HG02678 (cell line): ENCODE data around the gene MAML2.

Source experiments
- ATAC-seq: cut with Tn5 transposase; IDR thresholded peaks from one replicate; pipeline ENCODE4 v1.9.1; 2021; ENCODE audit warnings: mild to moderate bottlenecking, moderate library complexity; ENCODE audit not compliant: unreplicated experiment

Gene MAML2

DNA sequence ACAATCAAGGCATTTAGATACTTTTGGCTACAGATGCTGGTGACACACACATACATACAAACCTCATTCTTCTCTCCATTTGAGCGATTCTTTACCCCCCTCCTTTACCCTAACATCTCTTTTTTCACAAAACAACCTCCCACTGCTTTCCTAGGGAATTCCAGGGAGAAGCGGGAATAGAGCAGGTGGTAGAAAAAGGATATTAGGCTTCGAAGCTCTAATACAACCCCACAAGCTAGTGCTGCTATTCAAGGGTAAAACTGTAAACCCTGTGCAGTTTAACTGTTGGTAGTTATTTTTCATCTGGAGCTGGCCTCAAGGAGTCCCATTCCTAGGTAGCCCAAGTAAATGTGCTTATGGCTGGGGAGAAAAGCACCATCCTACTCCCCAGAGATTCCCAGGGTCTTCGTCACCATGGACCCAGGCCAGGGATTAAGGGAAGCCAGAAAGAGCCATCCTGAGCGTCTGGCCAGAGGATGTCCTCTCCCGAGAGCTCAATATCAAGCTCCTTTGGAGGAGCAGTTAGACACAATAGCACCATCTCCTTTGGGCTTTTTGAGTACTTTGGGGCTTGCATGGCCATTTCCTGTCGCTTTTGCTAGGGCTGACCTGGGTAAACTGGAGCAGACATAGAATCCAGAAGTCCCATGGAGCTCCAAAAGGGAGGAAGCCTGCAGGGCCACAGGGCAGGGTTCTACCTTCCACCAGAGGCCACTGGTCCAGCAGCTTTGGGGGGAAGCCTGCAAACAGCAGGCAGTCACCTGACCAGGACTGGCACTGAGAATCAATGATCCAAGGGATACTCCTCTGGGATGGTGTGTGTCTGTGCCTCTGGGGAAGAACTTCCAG is 3.1 kb downstream of the MAML2 start:
- no peak for ATAC-seq

DNA sequence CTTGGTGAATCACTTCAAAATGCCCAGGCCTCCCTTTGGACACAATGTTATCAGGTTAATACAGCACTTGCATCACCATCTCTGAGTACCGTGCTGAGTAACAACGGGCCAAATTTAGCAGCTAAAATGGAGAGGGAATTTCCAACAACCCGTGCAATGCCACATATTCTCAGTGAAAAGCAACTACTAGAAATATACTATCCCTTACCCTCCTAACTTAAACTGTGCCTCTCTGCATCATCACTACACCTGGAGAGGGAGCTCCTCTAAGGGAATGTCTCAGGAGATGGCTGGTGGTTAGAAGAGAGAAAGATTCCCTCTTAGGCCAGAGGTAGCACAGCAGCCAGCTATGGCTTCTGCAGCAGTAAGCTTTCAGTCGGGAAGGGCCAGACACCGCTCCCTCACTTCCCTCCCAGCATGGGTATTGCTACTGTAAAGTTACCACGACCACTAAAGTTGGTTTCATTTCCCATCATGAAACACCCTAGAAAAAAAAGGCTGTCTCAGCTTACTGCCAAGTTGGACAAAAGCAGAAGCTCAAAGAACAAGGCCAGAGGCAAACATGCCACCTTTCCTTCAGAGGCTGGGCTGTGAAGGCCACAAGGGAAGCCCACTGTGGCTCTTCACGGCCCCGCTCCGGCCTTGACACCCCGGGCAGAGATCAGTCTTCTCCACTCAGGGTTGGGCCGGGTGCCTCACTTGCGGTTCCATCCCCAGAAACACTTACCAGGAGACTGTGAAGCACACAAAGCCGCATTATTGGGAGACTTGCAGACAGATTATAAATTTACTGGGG is 3.9 kb downstream of the MAML2 start:
- peak; percentile 43 for ATAC-seq

DNA sequence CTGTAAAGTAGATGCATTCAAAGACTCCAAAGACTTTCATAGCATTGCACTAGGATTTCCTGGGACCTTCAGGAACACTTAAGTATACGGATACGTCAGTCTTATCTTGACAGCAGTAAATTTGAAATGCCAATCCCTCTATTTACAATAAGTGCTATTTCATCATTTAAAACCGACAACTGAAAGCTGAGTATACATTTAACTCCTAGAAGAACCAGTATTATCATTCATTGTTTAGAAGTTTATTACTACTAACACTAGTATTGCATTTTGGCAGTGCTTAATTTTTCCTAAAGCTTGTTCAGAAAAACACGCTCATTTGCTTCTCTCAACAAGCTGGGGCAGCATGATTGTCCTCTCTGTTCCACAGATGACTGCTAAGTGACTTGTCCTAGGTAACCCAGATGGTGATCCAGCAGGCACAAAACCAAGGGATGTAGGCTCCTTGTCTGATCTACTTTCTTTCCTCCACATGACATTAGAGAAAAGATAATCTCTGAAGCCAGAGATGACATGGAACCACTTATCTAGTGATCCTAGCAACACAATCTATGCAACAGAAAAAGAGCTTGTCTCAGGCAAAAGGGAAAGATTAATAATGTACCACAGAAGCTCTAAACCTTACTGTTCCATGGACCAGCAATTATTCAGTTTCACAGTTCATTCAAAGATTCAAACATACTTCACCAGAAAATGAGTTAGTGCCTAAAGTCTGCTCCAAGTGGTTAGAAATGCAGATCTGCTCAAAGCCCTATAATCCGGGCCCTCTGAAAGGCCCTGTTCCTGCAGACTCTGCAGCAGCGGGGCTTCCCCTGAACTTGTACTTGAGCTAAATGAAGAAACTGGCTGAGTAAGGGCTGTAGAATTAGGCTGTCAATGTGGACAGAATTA is 5.2 kb downstream of the MAML2 start:
- peak; percentile 32 for ATAC-seq

DNA sequence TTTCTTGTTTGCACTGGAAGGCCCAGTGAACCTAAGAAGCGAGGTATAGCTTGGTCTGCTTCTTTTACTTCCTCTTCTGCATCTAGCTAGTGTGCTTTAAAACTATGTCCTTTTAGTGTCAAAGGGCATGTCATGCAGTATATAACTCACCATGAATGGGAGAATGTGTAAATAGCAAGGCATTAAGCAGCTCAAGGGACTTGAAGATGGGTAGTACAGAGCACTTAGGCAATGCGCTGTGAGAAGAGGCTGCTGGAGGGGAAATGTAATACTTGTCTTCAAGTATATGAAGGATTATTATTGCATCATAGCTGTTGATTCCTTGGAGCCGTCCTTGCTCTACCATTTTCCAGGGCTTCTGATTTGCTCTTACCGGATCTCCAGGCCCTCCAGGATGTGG is 7.6 kb downstream of the MAML2 start:
- no peak for ATAC-seq

DNA sequence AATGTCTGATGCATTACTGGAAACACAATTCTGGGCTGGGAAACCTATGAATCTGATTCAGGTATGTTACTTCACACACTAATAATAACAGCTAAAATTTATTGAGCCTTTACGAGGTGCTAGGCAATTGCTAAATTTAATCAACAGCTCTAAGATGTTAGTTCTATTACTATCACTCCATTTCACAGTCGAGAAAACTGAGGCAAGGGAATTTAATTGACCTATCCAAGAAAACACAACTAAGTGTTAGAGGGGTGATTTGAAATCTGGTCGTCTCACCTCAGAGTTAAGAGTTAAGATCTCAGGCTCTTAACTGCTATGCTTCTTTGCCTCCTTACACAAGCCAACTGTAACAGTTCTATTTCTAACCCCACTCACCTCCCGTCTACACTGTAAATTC is 8.8 kb downstream of the MAML2 start:
- no peak for ATAC-seq

DNA sequence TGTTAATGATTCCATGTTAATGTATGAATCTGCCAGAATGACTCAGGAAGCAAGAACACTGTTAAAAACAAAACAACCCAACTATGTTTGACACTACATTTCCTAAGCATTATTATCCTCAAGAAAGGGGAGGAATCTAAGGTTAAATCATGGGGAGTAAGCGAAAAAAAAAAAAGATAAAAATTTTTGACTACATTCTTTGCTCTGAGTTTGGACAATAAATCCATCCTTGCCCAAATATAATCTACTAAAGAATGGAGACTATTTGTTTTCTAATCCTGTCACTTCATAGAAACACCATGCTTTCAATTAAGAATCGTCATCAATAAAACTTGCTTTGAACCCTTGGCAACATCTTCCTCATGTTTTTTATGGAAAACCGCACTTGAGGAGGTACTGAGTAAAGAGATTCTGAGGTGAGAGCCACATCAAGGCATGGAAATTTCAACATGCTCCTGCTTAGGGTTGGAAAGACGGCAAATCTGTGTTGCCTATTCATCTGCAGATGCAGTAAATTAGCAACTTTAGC is 9.7 kb downstream of the MAML2 start:
- ATAC-seq, result no peak

DNA sequence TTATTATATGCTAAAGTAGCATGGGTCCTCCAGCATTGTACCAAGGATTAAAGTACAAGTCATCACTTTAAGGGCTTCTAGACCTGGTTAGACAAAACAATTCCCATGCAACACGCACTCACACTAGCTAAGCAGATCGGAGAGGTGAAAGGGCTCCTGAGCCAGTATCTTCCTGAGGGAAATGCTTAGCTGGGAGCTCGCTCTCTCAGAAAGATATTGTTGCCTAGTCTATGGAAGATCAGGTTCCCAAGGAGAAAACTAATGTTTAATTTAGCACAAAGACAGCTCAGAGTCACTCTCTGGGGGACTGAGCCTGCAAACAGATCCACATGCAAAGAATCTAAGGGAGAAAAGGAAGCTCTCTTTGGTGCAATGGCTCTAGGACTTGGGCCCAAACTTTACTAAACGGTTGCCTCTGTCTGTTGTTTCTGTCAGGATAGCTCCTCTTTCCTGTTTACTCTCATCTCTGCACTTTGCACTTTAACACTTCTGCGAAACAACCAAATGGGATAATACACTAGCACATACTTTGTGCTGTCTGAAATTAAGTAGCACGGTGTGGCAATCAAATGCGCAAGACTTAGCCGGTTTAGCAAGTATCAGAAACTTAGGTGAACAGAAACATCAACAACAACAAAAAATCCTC is 10.7 kb downstream of the MAML2 start:
- ATAC-seq, result no peak

DNA sequence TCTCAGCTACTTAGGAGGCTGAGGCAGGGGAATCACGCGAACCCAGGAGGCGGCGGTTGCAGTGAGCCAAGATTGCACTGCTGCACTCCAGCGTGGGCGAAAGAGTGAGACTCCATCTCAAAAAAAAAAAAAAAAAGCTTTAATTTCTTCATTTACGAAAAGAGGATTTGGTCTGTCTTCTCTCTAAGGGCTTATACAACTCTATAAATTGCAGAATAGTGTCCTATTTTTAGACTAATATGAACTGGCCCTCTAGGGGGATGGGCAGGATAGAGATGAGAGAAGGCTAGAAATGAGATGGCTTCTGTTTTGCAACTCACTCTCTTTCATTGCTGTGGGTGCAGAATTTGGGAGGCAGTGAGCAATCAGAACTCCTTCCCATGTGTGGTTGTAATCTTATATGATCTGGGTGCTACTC is 11.3 kb downstream of the MAML2 start:
- ATAC-seq, result no peak

DNA sequence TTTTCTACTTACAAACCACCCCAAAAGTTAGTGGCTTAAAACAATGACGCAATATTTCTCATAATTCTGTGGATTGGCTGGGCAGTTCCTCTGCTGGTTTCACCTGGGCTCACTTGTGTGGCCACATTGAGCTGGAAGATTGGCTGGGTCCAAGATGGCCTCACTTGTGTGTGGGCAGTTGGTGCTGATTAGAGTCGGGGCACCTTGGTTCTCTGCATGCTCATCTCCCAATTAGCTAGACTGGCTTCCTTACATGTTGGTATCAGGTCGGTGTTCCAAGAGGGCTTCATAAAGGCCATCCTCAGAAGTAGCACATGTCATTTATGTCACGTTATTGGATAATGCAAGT is 12.5 kb downstream of the MAML2 start:
- ATAC-seq, result no peak

DNA sequence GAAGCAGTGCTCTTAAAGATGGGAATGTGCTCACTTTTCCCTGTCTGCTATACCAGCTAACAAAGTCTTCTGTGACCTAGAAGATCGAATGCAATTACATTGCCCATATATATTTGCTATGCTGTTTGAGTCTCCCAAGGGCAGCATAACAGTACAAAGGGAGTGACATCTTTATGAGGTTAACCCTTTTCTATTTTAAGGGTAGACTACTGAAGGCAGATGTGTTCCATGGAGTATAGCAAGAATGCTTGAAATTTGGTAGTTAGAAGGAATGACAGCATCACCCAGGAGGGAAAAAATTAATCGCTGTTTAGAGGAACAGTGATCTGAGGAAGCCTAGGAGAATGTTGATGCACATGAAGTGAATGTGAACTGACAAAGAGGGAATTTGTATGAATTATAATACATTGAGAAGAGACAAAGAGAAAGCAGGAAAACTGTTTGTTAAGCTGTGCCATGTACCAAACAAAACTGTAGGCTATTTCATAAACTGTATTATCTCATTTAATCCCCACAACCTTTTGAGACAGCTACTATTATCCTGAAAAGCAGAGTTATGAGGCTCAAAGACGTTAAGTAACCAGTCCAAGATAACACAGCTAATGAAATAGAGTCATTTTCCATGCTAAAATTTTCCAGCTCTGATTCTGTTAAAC is 13.0 kb downstream of the MAML2 start:
- no peak for ATAC-seq

DNA sequence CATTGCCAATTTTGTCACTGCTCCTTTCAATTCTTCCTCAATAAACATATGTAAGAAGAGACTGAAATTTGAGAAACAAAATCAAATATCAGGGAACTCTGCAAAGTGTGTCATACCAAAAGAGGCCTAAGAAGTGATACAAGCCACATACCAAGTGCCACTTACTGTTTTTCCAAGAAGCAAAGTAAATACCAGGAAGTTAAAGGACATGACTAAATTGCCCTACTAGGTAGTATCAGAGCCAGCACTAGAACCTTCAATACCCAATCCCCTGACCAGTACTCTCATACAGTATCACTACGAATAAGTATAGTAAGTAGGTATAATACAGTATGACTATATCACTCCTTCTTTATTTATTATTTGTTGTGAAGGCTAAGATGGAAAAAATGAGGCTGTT is 13.6 kb downstream of the MAML2 start:
- no peak for ATAC-seq

DNA sequence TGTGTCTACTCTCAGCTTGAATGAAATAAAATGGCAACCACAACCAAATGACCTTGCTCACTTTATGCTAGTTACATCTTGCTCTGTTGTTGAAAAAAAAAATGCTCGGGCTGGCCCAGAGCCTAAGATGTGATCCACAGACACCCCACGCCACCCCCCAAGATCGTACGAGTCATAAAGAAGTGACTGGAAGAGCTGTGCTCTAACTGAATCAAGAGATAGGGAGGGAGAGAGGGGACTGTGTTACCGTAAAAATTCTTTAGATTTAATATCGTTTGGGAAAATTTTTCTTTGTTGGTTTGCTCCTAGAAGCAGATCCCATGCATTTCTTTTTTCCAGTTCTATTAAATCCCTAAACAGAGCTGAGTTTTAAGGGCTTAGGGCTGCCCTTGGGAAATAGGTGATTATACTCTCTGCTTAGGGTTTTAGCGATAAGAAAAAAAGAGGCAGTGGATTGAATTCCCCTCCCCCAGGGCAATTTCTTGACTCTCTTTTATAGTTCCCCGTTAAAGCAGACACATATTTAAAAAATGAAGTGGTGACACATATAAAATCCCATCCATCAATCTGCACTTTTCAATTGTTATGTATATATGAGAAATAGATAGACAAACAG is 14.5 kb downstream of the MAML2 start:
- ATAC-seq, result no peak

DNA sequence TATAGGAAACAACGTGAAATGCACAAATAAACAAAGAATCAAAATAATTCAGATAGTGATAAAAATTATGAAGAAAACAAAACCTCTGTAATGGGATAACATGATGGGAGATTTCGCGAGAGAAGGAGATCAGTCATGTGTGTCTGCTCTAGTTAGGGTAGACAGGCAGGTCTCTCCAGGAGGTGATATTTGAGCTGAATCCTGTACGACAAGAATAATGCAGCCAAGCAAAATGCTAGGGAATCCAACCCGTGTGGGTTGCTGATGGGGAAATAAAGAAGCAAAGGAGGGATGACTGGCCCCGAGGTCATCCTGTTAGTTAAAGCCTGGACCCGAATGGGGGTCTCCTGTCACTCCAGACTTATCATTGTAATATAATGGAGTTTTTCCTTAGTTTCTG is 16.0 kb downstream of the MAML2 start:
- no peak for ATAC-seq

DNA sequence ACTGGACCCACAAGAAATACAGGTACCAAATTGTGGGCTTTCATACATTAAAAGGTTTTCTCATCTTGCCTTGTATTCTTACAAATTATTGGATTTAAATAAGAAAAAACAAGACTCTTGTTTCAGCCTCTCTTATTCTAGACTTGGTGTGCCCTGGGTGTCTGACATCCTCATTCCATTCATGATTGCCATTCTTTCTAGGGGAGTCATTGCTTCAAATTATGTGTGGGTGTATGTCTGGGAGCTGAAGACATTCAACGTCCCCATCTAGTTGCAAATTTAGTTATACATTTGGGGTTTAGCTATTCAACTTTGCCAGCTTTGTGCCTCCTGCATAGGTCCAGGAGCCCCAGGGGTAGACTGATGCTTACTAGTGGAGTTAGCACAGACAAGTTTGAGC is 18.1 kb downstream of the MAML2 start:
- ATAC-seq, result no peak

DNA sequence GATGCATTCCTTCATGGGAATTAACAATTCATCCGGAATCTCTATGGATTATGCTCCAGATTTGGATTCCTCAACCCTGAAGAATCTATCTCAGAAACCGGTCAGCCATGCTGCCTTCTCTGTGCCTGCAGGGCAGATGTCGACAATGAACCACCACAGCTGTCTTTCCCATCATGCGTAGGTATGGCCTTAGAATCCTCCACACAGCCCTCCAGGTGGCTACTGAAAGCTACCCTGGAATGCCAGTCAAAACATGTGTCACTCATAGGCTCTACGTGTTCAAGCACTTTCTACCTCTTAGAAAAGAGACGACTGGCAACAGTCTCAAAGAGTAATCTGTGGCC is 19.4 kb downstream of the MAML2 start:
- ATAC-seq, result no peak

DNA sequence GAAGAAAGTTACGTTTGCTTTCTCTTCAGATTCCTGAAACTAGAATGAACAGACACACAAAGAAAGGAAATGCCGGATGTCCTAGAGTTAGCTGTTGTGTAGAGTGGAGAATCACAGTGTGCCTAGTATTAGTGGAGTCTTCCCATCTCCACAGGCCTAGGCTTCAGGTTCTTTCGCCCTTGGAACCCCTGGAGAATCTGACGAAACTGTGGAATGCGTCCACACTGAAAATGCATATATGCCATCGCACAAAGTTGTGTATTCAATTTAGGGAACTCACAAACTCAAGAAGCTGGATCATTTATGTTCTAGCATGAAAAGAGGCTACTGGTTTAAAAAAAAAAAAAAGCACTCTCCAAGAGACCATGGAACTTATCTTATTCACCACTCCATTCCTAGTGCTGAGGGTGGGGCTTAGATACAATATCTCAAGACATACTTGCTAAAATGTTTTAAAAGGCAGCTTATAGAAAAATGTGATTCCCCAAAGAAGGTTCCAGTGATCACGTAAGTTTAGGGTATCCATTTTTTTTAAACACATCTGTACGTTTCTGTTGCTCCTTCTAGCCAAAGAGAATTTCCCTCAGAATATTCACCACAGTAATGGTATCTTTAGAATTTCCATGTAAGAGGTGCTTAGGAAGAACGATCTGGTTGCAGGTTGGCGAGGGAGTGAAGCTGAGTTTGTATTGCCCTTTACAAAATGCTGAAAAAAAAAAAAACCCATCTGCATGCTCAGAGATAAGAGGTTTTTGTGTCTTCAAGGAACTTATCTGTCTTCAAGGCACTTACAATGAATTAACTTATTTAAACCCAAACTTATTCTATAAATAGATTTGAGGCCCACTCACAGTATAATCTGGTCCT is 20.0 kb downstream of the MAML2 start:
- ATAC-seq, result no peak

DNA sequence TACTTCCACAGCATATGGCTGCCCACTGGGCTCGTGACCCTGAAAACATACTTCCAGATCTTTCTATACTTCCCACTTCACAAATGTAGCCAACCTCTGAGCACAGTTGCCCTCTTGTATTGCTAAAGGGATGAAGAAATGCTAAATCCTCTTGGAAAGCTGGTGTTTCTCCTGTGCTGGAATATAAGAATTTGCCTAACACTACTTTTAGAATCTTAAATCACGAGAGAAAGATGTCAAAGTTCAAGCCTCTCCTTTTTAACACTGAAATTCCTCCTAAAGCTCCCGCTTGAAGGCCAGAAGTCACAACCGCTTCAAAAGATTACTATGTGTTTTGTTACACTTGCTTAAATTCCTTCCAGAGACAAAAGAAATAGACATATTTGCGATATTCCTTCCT is 21.9 kb downstream of the MAML2 start:
- no peak for ATAC-seq

DNA sequence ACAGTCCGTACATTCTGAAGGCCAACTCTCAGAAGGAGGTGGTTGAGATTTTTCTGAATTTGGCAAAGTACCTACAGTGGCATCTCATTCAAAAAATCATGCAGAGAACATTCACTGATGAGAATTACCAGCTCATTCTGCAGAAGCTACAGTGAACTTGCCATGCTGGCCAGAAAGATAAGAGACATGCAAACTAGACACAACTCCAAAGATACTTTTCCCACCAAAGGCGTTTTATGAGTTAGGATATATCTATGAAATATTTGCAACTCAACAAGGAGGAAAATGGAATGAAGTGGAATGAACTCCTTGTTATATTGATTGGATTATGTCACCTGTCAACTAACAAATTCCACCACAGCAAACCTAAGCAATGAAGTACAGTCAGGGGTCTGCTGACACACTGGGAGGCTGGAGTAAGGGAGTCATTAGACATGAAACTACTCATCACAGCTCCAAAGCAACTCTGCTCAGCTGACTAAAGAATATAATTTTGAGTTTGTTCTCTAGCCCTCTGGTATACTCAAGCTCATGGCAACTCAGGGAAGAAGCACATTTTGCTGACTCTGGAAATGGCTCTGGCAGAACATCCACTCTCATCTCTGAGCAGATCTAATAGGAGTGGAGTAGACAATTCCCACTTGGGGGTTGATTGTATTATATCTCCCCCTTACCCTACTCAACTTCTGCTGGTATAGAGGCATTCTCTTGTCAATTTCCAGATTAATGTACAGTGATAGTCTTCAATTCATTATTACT is 22.9 kb downstream of the MAML2 start:
- ATAC-seq, result no peak
